GM19468 (cell line): ENCODE results near the gene MAGI1.
"Not testable (repeated sequence)": the region's sequence is repeated elsewhere in the genome, so short reads cannot be mapped to it uniquely, and the experiment has no call there.

Experiments
- ATAC-seq: cut with Tn5 transposase; IDR thresholded peaks from one replicate; pipeline ENCODE4 v1.9.1; 2021; ENCODE audit warnings: mild to moderate bottlenecking, moderate library complexity, moderate number of reproducible peaks; ENCODE audit not compliant: unreplicated experiment; ENCODE audit errors: extremely low read depth

The MAGI1 gene

DNA sequence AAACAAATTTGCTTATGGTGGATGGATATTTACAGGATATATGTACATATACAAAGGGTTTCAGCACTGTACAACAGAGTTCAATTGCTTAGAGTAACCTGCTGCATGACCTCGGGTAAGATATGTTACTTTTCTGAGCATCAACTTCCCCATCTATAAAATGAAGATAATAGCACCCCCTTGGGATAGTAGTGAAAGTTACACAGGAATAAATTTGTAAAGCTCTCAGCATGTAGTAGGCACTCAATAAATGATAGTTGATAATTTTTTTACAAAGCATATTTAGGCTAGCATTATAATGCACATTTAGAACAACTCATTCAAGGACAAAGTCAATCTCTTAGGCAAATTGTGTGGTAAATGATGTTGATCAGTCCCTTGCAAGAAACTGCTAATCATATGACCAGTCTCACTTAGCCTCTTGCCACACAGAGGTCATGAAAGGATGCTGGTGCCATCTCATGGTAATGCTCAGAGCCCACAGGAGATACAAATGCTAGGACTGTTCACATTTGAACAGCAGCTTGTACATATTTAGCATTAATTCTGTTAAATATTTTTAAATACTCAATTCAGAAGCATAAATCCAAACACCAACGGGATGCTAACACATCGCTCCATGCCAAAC lies 123.9 kb downstream of the MAGI1 start:
- no peak for ATAC-seq

DNA sequence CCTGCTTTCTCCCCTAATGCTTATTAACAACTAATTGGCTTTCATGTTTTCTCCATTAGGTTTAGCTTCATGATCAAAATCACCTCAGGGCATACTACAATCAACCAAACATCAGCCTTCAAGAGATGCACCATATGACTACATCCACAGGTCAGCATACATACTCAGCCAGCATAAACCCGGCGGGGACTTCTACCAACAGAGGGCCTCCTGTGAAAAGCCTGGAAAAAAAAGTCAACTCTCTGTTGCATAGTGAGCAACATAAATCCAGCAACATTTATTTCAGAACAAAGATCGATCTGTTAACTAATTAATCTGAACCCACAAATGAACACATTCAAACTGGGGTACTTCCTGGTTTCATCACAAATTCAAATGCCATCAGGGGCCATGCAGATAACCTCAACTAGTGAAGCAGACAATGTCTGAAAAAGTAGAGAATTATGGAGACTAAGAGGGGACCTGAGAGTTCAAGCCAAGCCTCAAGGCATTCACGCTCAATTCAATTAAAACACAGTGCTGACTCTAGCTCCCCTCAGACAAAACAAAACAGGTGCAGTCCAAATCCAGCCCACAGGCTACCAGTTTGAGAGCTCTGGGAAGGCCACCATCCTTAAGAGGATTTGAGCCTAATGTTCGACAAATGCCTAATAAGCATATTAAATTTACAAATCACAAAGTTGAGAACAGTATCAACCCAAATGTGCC lies 124.5 kb downstream of the MAGI1 start:
- no peak for ATAC-seq

DNA sequence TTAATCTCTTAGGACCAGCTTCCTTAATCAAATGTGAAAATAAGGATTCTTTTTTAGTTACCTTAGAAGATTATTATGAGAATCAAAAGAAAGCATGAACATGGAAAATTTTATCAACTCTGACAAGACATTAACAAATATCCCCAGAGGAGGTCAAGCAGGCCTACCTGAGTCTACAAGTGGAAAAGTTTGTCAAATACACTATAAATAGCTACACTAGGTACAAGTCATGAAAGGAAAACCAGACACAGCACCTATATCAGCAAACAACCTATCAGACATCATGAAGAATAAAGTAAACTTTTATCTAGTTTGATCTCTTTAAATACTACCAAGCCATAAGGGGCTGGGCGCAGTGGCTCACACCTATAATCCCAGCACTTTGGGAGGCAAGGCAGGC lies 126.1 kb downstream of the MAGI1 start:
- no peak for ATAC-seq

- ATAC-seq: no peak
Measured at GRCh38 chr3:65908588-65908987, 130.1 kb downstream of the MAGI1 start.

DNA sequence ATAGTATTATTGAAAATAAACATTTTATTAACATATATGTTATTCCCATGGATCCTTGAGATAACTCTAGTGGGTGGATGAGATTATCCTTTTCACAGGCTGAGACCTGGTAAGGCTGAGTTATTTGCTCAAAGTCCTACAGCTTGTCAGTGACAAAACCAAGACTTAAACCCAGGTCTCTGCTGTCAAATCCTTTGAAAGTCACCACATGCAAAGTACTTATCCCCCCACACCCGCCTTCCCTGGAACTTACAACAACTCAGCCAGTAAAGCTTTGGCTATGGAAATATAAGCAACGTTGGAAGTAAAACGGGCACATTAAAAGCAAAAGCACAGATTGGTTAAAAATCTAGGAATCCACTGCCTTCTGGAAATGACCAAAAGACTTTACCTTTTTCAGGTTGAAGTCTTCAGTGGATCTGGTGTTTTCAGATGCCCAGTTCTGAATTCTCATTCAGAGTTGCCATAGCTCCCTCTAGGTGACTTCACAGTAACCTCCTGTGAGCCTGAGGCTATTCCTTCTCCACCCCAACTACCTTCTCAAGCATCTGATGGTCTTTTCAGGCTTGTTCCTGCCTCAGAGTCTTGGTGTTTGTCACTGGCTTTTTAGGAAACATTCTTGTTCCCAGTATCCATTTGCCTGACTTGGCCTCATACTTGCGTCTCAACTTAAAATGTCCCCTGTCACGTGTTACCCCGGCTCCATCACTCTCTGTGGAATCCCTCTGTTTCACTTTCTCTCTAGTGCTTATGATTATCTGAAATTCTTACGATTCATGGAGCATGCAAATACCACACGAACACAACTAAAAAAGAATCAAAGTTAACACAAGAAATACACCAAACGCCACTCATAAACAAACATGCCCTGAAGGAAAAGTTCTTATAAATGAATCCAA lies 131.2 kb downstream of the MAGI1 start:
- ATAC-seq: no peak

- ATAC-seq: no peak
Measured at GRCh38 chr3:65905771-65906170, 132.9 kb downstream of the MAGI1 start.

GRCh38 chr3:65904016-65904415 lies 134.7 kb downstream of the MAGI1 start:
- no peak for ATAC-seq

DNA sequence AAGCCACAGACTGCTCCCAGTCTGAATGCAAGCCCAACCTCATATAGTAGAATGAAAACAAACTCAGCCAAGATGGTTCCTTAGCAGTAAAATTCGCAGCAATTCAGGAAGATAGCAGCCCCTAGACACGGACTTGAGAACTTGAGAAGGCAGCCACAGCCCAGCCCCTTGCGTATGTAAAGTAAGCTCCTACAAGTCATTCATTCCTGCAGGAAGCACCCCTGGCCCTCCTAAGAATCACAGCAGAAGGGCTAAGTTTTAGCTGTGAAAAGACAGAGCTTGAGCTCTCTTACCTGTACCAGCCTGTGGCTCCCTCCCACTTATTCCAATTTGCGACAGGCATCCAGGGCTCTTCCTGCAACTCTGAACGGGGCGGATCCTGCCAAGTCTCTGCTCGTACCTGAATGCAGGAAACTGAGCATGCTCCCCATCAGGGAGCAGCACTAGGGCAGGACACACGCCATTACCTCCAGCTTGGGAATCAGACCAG lies 136.4 kb downstream of the MAGI1 start:
- no peak for ATAC-seq

DNA sequence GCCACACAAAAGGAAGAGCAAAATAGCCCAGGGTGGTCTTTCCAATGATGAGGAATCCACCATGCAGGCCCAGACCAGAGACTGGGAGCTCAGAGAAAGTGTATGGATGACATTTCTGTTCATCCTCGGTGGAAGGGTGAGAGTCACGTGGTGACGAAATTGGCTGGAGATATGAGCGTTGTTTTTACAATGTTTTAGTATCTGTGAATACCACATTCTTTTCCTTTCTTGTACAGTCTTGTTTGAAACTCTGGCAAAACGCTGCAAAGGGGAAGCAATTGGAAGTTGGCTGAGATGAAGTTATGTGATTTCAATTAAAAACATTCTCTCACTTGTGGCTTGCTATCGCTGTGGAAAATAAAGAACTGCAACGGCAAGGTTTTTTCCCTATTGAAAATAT lies 137.5 kb downstream of the MAGI1 start:
- no peak for ATAC-seq

DNA sequence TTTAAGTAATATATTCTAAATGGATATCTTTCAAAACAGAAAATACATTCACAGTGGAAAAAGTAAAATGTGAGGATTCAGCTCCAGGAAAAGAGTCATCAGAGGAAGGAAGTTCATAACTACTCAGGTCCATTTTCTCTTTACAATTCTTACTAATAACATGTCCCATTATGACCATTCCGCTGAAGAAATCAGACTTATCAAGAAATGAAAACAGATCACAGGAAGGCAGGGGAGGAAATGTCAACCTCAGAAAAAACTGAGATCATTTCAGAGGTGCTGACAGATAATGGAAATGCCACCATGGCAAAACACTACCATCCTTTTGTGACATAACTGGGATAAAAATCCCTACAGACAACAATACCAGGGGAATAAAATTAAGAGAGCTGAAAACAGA lies 139.5 kb downstream of the MAGI1 start:
- no peak for ATAC-seq

DNA sequence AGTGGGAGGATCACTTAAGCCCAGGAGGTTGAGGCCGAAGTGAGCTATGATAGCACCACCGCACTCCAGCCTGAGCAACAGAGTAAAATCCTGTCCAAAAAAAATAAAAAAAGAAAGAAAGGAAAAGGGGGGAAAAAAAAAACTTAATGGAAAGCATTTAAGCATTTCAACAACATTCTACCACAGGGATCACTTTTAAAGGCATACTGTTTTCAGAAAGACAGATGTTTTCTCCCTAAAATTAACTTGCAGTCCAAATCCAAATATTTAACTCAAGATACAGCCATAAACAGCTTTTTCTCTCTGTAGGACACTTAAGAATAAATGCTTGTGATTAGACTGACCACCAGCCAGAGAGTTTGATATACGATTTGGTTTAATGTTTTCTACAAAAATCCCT lies 141.0 kb downstream of the MAGI1 start:
- ATAC-seq: no peak

GRCh38 chr3:65896321-65896720 lies 142.4 kb downstream of the MAGI1 start:
- no peak for ATAC-seq

- ATAC-seq: no peak
Measured at GRCh38 chr3:65894679-65895453, 143.9 kb downstream of the MAGI1 start.

GRCh38 chr3:65894126-65894525 lies 144.6 kb downstream of the MAGI1 start:
- no peak for ATAC-seq

- no peak for ATAC-seq
Measured at GRCh38 chr3:65893631-65894030, 145.1 kb downstream of the MAGI1 start.

DNA sequence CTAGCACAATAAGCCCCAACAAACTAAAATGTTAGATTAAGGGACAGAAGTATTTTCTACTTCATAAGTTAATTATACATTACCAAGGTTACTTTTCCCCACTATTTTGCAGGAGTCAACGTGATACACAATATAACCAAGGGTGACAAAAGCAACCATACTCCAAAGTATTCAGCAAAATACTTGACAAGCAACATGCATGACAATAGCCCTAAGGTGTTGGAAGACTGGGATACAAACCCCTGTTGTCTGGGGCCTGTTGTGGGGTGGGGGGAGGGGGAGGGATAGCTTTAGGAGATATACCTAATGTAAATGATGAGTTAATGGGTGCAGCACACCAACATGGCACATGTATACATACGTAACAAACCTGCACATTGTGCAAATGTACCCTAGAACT lies 147.2 kb downstream of the MAGI1 start:
- not testable (repeated sequence) for ATAC-seq

DNA sequence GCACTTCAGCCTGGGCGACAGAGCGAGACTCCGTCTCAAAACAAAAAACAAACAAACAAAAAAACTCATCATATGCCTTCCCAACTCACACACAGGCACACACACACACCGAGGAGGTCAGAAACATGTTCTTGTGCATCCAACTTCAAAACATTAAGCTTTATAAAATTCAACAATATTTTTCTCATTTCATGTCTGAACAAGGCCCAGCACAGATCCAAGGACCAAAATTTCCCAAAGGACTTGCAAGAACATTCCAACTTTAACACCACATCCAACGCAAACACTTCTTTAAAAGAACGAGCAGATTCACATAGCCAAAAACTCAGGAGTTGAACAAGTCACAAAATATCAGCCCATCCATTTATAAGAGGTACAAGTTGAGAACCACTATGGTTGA lies 148.4 kb downstream of the MAGI1 start:
- no peak for ATAC-seq

DNA sequence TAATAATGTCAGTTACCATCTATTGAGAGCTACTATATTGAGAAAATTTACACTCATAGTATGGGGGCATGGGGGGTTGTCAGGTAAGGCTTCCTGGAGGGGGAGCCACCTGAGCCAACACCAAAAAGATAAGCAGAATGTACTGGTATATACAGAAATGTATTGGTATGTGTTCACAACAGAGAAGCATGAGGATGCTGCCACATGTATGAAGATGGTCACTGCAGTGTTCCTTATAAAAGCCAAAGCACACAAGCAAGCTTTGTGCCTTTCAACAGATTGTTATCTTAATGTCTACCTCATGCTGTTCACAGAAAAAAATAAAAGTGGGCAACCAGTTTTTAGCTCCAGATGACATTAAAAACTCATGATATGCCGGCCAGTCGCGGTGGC lies 149.0 kb downstream of the MAGI1 start:
- no peak for ATAC-seq

DNA sequence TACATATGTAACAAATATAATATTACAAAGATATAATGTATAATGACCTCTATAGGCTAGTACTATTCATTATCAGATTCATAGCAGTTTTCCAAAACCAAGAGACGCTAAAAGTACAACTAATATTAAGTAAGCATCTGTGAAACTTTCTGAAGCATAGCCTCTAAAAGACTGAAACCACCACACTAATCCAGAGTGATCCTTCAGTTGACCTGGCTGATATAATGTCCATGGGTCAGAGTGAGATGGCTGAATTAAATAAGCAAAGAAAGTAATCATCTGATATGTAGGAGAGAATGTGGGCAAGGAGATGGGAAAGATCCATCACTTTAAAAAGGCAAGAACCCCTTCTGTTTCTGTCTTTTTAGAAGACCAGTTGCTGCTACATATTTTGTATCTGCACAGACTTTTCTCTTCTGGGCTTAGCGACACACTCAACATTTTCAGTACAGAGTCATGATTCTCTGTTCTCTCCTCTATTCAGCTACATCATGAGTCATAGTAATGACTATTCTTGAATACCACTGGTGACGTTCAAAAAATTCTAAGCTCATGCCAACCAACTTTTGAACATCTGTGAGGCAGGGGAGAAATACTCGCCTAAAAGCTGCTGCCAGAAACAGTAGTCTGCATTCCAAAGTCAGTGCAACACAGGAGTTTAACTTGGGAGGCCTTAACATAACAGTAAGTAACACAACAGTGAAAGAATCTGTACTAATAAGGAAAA lies 149.6 kb downstream of the MAGI1 start:
- ATAC-seq: no peak

- ATAC-seq: no peak
Measured at GRCh38 chr3:65888196-65888595, 150.5 kb downstream of the MAGI1 start.
